Mesendoderm (in vitro differentiated cells): Measurements from ENCODE around the gene ACTR8.

Experiments
- DNase-seq: peaks from one replicate; pipeline ENCODE4 v3.0.0; 2013
- H2AK5ac ChIP-seq: 2 replicates; pipeline ENCODE4 v1.6.1; 2013; ENCODE audit warnings: low read length, inconsistent platforms
- H2BK120ac ChIP-seq: 2 replicates; pipeline ENCODE4 v1.6.1; 2013; ENCODE audit warnings: low read depth, mild to moderate bottlenecking, low read length, moderate library complexity, mixed read lengths
- H2BK15ac ChIP-seq: replicated peaks from 2 replicates; pipeline ENCODE4 v1.6.1; 2013; ENCODE audit warnings: low read depth, mild to moderate bottlenecking, moderate library complexity
- H2BK5ac ChIP-seq: 2 replicates; pipeline ENCODE4 v1.6.1; 2013; ENCODE audit warnings: low read length, inconsistent platforms
- H3K18ac ChIP-seq: 2 replicates; pipeline ENCODE4 v1.6.1; 2013; ENCODE audit warnings: mild to moderate bottlenecking, low read length, mixed read lengths
- H3K23ac ChIP-seq: one replicate; pipeline ENCODE4 v1.6.1; 2013; ENCODE audit warnings: low read length
- H3K27ac ChIP-seq: 2 replicates; pipeline ENCODE4 v1.5.1; 2013; ENCODE audit warnings: low read depth, mild to moderate bottlenecking, inconsistent platforms, low read length, moderate library complexity
- H3K27me3 ChIP-seq: 2 replicates; pipeline ENCODE4 v1.6.1; 2013; ENCODE audit warnings: low read length, control low read depth, mild to moderate bottlenecking, inconsistent platforms; ENCODE audit not compliant: insufficient read depth, poor library complexity
- H3K36me3 ChIP-seq: 2 replicates; pipeline ENCODE4 v1.6.1; 2013; ENCODE audit warnings: low read length, inconsistent platforms; ENCODE audit not compliant: control insufficient read depth, insufficient read depth
- H3K4ac ChIP-seq: one replicate; pipeline ENCODE4 v1.6.1; 2013; ENCODE audit warnings: low read depth, mild to moderate bottlenecking, low read length, moderate library complexity
- H3K4me1 ChIP-seq: 2 replicates; pipeline ENCODE4 v1.6.1; 2013; ENCODE audit warnings: low read depth, low read length, inconsistent platforms; ENCODE audit not compliant: control insufficient read depth
- H3K4me2 ChIP-seq: 2 replicates; pipeline ENCODE4 v1.6.1; 2013; ENCODE audit warnings: low read length
- H3K4me3 ChIP-seq: 2 replicates; pipeline ENCODE4 v1.5.1; 2013; ENCODE audit warnings: mild to moderate bottlenecking, low read length
- H3K56ac ChIP-seq: one replicate; pipeline ENCODE4 v1.6.1; 2013; ENCODE audit warnings: low read length
- H3K79me1 ChIP-seq: 2 replicates; pipeline ENCODE4 v1.6.1; 2013; ENCODE audit warnings: low read length, inconsistent platforms
- H3K79me2 ChIP-seq: 2 replicates; pipeline ENCODE4 v1.6.1; 2013; ENCODE audit warnings: mild to moderate bottlenecking, low read length; ENCODE audit not compliant: control insufficient read depth, insufficient read depth
- H3K9ac ChIP-seq: 2 replicates; pipeline ENCODE4 v1.6.1; 2013; ENCODE audit warnings: low read length, inconsistent platforms
- H4K5ac ChIP-seq: one replicate; pipeline ENCODE4 v1.6.1; 2013; ENCODE audit warnings: low read length
- H4K8ac ChIP-seq: one replicate; pipeline ENCODE4 v1.6.1; 2013; ENCODE audit warnings: low read depth, mild to moderate bottlenecking, control low read depth, low read length, moderate library complexity
- WGBS: extraction: QIAGEN DNeasy Blood & Tissue Kit; methylation state at CpG from one replicate; pipeline ENCODE4 v1.1.7; 2013; ENCODE audit warnings: low lambda C conversion rate, missing lambda C conversion rate; ENCODE audit not compliant: insufficient coverage; ENCODE audit errors: extremely low coverage; 5-methylcytosine and 5-hydroxymethylcytosine counted together

ACTR8 gene

GRCh38 chr3:53844262-53845102 is 37.5 kb downstream of the ACTR8 start:
- H3K4me3 ChIP-seq: no peak overlapping the region
- H3K79me1 ChIP-seq: no peaks in the 10 kb centered on the region
- peaks cover 3% of the 10 kb centered on the region for H3K27me3 ChIP-seq
- no peak overlapping the region for H4K8ac ChIP-seq
- H3K9ac ChIP-seq: no peak overlapping the region
- peaks cover 10% of the 10 kb centered on the region for H3K4me1 ChIP-seq
- no peak overlapping the region for H3K23ac ChIP-seq
- no peak overlapping the region for H3K27ac ChIP-seq
- no peak overlapping the region for H2AK5ac ChIP-seq
- H3K4me2 ChIP-seq: no peak overlapping the region
- H2BK5ac ChIP-seq: no peak overlapping the region
- no peaks in the 10 kb centered on the region for H3K36me3 ChIP-seq
- no peak overlapping the region for H2BK15ac ChIP-seq
- DNase-seq: no peak
- H3K18ac ChIP-seq: no peak overlapping the region
- H3K4ac ChIP-seq: no peak overlapping the region
- H3K56ac ChIP-seq: no peak overlapping the region
- H3K79me2 ChIP-seq: no peaks in the 10 kb centered on the region
- H2BK120ac ChIP-seq: no peak overlapping the region
- WGBS: no CpG with 5 or more reads among the region's 9 CpGs
- no peak overlapping the region for H4K5ac ChIP-seq

GRCh38 chr3:53843195-53844177 is 38.5 kb downstream of the ACTR8 start:
- Histone ChIP-seq H3K4ac (no peak overlapping the region), H3K4me3 (no peak overlapping the region), H3K79me1 (no peaks in the 10 kb centered on the region), H2AK5ac (no peak overlapping the region), H4K5ac (no peak overlapping the region), H3K36me3 (no peaks in the 10 kb centered on the region), H3K27ac (no peak overlapping the region), H3K18ac (no peak overlapping the region), H3K23ac (no peak overlapping the region), H3K56ac (no peak overlapping the region), H3K4me2 (no peak overlapping the region), H3K79me2 (no peaks in the 10 kb centered on the region), H2BK120ac (no peak overlapping the region), H2BK5ac (no peak overlapping the region), H3K4me1 (peaks cover 10% of the 10 kb centered on the region), H4K8ac (no peak overlapping the region), H3K27me3 (peaks cover 3% of the 10 kb centered on the region), H3K9ac (no peak overlapping the region), H2BK15ac (no peak overlapping the region)
- DNase-seq: no peak
- WGBS: no CpG with 5 or more reads among the region's 10 CpGs

GRCh38 chr3:53842436-53843194 is 39.3 kb downstream of the ACTR8 start:
- Histone ChIP-seq H2AK5ac (no peak overlapping the region), H3K56ac (no peak overlapping the region), H3K23ac (no peak overlapping the region), H3K4me1 (peaks cover 10% of the 10 kb centered on the region), H3K27ac (no peak overlapping the region), H2BK5ac (no peak overlapping the region), H4K5ac (no peak overlapping the region), H2BK15ac (no peak overlapping the region), H3K27me3 (peaks cover 3% of the 10 kb centered on the region), H3K4me3 (no peak overlapping the region), H3K4ac (no peak overlapping the region), H3K9ac (no peak overlapping the region), H3K36me3 (no peaks in the 10 kb centered on the region), H4K8ac (no peak overlapping the region), H3K4me2 (no peak overlapping the region), H3K79me2 (no peaks in the 10 kb centered on the region), H3K18ac (no peak overlapping the region), H2BK120ac (no peak overlapping the region), H3K79me1 (no peaks in the 10 kb centered on the region)
- no CpG with 5 or more reads among the region's 12 CpGs for WGBS
- peak; percentile 60 for DNase-seq

- Histone ChIP-seq H4K8ac (no peak overlapping the region), H3K79me1 (no peaks in the 10 kb centered on the region), H2BK120ac (no peak overlapping the region), H3K4me1 (peaks cover 10% of the 10 kb centered on the region), H3K4ac (no peak overlapping the region), H3K56ac (no peak overlapping the region), H2AK5ac (no peak overlapping the region), H2BK15ac (no peak overlapping the region), H2BK5ac (no peak overlapping the region), H3K4me2 (no peak overlapping the region), H3K9ac (no peak overlapping the region), H3K36me3 (no peaks in the 10 kb centered on the region), H4K5ac (no peak overlapping the region), H3K79me2 (no peaks in the 10 kb centered on the region), H3K18ac (no peak overlapping the region), H3K4me3 (no peak overlapping the region), H3K23ac (no peak overlapping the region), H3K27ac (no peak overlapping the region), H3K27me3 (no peaks in the 10 kb centered on the region)
- no peak for DNase-seq
- WGBS: no CpG with 5 or more reads among the region's 5 CpGs
These were observed 40.7 kb downstream of the ACTR8 start for GRCh38 chr3:53841296-53841695.

GRCh38 chr3:53837331-53837730 is 44.6 kb downstream of the ACTR8 start:
- no peak for DNase-seq
- no CpG with 5 or more reads among the region's 10 CpGs for WGBS
- Histone ChIP-seq H3K36me3 (no peaks in the 10 kb centered on the region), H2AK5ac (no peak overlapping the region), H3K27me3 (no peaks in the 10 kb centered on the region), H3K4ac (no peak overlapping the region), H4K5ac (no peak overlapping the region), H2BK15ac (no peak overlapping the region), H3K56ac (no peak overlapping the region), H3K79me1 (no peaks in the 10 kb centered on the region), H3K18ac (no peak overlapping the region), H4K8ac (no peak overlapping the region), H3K4me1 (peaks cover 2% of the 10 kb centered on the region), H3K4me2 (no peak overlapping the region), H3K9ac (no peak overlapping the region), H2BK5ac (no peak overlapping the region), H3K79me2 (no peaks in the 10 kb centered on the region), H3K27ac (no peak overlapping the region), H3K4me3 (no peak overlapping the region), H2BK120ac (no peak overlapping the region), H3K23ac (no peak overlapping the region)
